Subcutaneous adipose tissue (tissue), 4 donors: ENCODE measurements around the gene FBXL13. TPM values are rescaled to one million over a fixed set of nuclear protein-coding genes. Genes with fewer than 3 reads are reported as not detected.

ENCODE experiments used
- CTCF ChIP-seq: fragments of 450-650 bp; IDR thresholded peaks from one replicate; pipeline ENCODE4 v1.5.1; 2016; ENCODE audit warnings: low read depth, mild to moderate bottlenecking, control low read depth, antibody characterized with exemption, moderate library complexity
- total RNA-seq, 4 donors: library from RNA; depleted of rRNA; stranded (reverse); fragments of >200 nt; gene quantifications; one replicate each; pipeline ENCODE4 v1.1.0, GENCODE V29; 2016

Gene FBXL13
- total RNA-seq, 4 donors from 2014 or later: 0.88 to 2.4 TPM; not detected in 2

- no peak for TF ChIP-seq CTCF
These were observed 10.7 kb downstream of the FBXL13 start for GRCh38 chr7:103063895-103064294.

GRCh38 chr7:103059471-103059870 lies 15.1 kb downstream of the FBXL13 start:
- no peak for TF ChIP-seq CTCF

GRCh38 chr7:103058122-103058521 lies 16.5 kb downstream of the FBXL13 start:
- no peak for TF ChIP-seq CTCF

- no peak for TF ChIP-seq CTCF
These were observed 23.1 kb downstream of the FBXL13 start for GRCh38 chr7:103051519-103051918.

GRCh38 chr7:103048833-103049232 lies 25.8 kb downstream of the FBXL13 start:
- no peak for TF ChIP-seq CTCF

GRCh38 chr7:103037476-103037822 lies 37.1 kb downstream of the FBXL13 start:
- no peak for TF ChIP-seq CTCF

GRCh38 chr7:103031781-103032180 lies 42.8 kb downstream of the FBXL13 start:
- TF ChIP-seq CTCF: no peak

GRCh38 chr7:103031024-103031423 lies 43.6 kb downstream of the FBXL13 start:
- no peak for TF ChIP-seq CTCF
